Spleen (tissue), 11 donors: ENCODE measurements around the gene IFI27L2. TPM values are rescaled to one million over a fixed set of nuclear protein-coding genes. Genes with fewer than 3 reads are reported as not detected.

Source experiments
- DNase-seq: peaks from one replicate; pipeline ENCODE4 v3.0.0-alpha.2; 2020
- H3K27ac ChIP-seq, 8 donors: fragments of 200-600 bp; sonication (generic) in 7 of 8; 1 replicate in 4 of 8; 2 replicates in 4 of 8; pipeline versions ENCODE4 v1.5.0 to v1.8.0; 2016 to 2021; ENCODE audit warnings: inconsistent platforms in 4 of 8, mild to moderate bottlenecking in 4 of 8, moderate library complexity in 1 of 8
- H3K27me3 ChIP-seq, 7 donors: fragments of 200-600 bp; sonication (generic) in 6 of 7; replicated peaks in 1 of 7; 1 replicate in 4 of 7; 2 replicates in 3 of 7; pipeline versions ENCODE4 v1.5.0 to v1.8.0; 2016 to 2021; ENCODE audit warnings: inconsistent platforms in 3 of 7, mild to moderate bottlenecking in 1 of 7
- H3K36me3 ChIP-seq, 6 donors: fragments of 200-600 bp; sonication (generic) in 5 of 6; 1 replicate in 4 of 6; 2 replicates in 2 of 6; pipeline versions ENCODE4 v1.5.0 to v1.8.0; 2016 to 2021; ENCODE audit warnings: inconsistent platforms in 2 of 6
- H3K4me1 ChIP-seq, 6 donors: fragments of 200-600 bp; sonication (generic) in 5 of 6; 1 replicate in 3 of 6; 2 replicates in 3 of 6; pipeline versions ENCODE4 v1.5.0 to v1.8.0; 2016 to 2021; ENCODE audit warnings: inconsistent platforms in 3 of 6
- H3K4me3 ChIP-seq, 8 donors: fragments of 200-600 bp; sonication (generic) in 7 of 8; 1 replicate in 4 of 8; 2 replicates in 4 of 8; pipeline versions ENCODE4 v1.5.0 to v1.8.0; 2016 to 2021; ENCODE audit warnings: inconsistent platforms in 4 of 8, mild to moderate bottlenecking in 4 of 8, moderate library complexity in 2 of 8
- H3K9me3 ChIP-seq, 8 donors: fragments of 200-600 bp; sonication (generic) in 7 of 8; 1 replicate in 4 of 8; 2 replicates in 4 of 8; pipeline versions ENCODE4 v1.5.0 to v1.8.0; 2016 to 2021; ENCODE audit warnings: inconsistent platforms in 4 of 8
- POLR2A ChIP-seq, 3 donors: fragments of 450-650 bp; IDR thresholded peaks; one replicate each; pipeline ENCODE4 v1.5.1; 2017; ENCODE audit warnings: antibody characterized with exemption in 3 of 3, mild to moderate bottlenecking in 1 of 3
- POLR2AphosphoS5 ChIP-seq, 3 donors: sonication (generic); formaldehyde crosslinking; IDR thresholded peaks; one replicate each; pipeline ENCODE4 v1.5.1; 2017; ENCODE audit warnings: antibody characterized with exemption in 3 of 3
- WGBS, 5 donors: extraction: QIAGEN DNeasy Blood & Tissue Kit in 3 of 5; methylation state at CpG; one replicate each; pipeline versions ENCODE4 v1.1.5 to v1.1.7; 2013 to 2018; 5-methylcytosine and 5-hydroxymethylcytosine counted together
- intact Hi-C: fragments of 100-400 bp; cut with DNase I; formaldehyde crosslinking; loops from one replicate; pipeline ENCODE4 v1.15.0; 2023; ENCODE audit warnings: low total_unique reads
- polyA plus RNA-seq, 3 donors: library from polyadenylated mRNA; stranded (reverse); fragments of 200-250 nt; gene quantifications; one replicate each; pipeline ENCODE4 v1.2.1, GENCODE V29; 2013
- total RNA-seq, 7 donors: library from RNA; depleted of rRNA in 3 of 7; stranded (reverse); fragments of >200 nt in 3 of 7; fragmentation: NEBNext Ultra II Directional in 4 of 7; extraction: Animal tissue kit (Norgen Biotek cat#: 25700) in 4 of 7; gene quantifications; one replicate each; pipeline versions ENCODE4 v1.1.0 to v1.2.1, GENCODE V29; 2016 to 2021
- TF ChIP-seq, protein P1 (sequence below), 11 experiments: fragments of 200-600 bp in 7 of 11; fragments of 450-650 bp in 4 of 11; sonication (generic) in 4 of 11; IDR thresholded peaks in 8 of 11; conservative IDR thresholded peaks in 3 of 11; 1 replicate in 7 of 11; 2 replicates in 4 of 11; pipeline versions ENCODE4 v1.4.0 to v1.8.0; 2016 to 2021; ENCODE audit warnings: antibody characterized with exemption in 11 of 11, inconsistent platforms in 4 of 11, mild to moderate bottlenecking in 1 of 11
- donor health status: healthy with polysubstance abuse.
- donor health status: DM: no; HTN: no; CAD: no; lungs with moderate emphysema.
- donor health status: DM: no; HTN: no; CAD: no.
- donor health status: Bipolar disorder and iron deficiency.
- donor health status: healthy.
- donor health status: DM: no; HTN: no; CAD: no.
- donor health status: DM: yes; HTN: yes; CAD: no.

The IFI27L2 gene
- total and polyA plus RNA-seq, 10 donors, result 40.6 to 137 (median 75.5) TPM

DNA sequence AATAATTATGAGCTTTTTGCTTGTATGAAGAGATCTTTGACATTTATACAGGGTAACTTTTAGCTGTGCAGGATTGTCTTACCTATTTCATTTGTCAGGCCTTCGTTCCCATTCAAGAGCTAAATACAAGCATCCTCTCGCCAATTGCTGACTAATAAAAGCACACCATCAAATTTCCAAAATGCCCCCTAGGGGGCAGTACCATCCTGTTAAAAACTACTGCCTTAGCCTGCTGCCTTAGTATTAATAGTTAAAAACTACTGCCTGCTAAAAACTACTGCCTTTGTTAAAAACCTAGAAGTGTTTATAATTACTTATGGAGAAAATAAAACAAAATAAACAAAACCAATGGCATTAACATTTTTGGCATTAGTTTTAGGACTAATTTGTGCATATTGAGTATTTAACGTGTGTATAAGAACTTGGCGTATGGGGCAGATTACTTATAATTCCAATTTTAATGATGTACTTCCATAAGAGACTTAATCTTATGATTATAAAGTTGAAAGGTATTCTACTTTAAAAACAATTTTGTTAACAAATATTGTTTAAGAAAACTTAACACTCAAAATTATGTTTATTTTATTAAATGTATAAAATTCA lies 3.0 kb upstream of the IFI27L2 start:
- DNase-seq, result no peak
- peaks cover 0 to 10% (median 0%) of the 10 kb centered on the region in 7 donors for H3K27me3 ChIP-seq
- peaks cover 3 to 38% (median 17%) of the 10 kb centered on the region in 6 donors for H3K4me1 ChIP-seq
- peaks cover 0 to 7% (median 0%) of the 10 kb centered on the region in 6 donors for H3K36me3 ChIP-seq
- TF ChIP-seq POLR2A (IDR thresholded peaks at IDR 0.05) (no peak), POLR2AphosphoS5 (IDR thresholded peaks at IDR 0.05) (no peak)
- TF ChIP-seq, protein P1, sequence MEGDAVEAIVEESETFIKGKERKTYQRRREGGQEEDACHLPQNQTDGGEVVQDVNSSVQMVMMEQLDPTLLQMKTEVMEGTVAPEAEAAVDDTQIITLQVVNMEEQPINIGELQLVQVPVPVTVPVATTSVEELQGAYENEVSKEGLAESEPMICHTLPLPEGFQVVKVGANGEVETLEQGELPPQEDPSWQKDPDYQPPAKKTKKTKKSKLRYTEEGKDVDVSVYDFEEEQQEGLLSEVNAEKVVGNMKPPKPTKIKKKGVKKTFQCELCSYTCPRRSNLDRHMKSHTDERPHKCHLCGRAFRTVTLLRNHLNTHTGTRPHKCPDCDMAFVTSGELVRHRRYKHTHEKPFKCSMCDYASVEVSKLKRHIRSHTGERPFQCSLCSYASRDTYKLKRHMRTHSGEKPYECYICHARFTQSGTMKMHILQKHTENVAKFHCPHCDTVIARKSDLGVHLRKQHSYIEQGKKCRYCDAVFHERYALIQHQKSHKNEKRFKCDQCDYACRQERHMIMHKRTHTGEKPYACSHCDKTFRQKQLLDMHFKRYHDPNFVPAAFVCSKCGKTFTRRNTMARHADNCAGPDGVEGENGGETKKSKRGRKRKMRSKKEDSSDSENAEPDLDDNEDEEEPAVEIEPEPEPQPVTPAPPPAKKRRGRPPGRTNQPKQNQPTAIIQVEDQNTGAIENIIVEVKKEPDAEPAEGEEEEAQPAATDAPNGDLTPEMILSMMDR (IDR thresholded peaks at IDR 0.05 in 8 of 11, conservative IDR thresholded peaks at IDR 0.05 in 3 of 11), result peak; percentile 7 to 85 (median 66)
- H3K4me3 ChIP-seq, result no peak overlapping the region
- H3K27ac ChIP-seq, result no peak overlapping the region
- 41 to 49% (median 47%) methylated on average over 4 of the region's 4 CpGs for WGBS, 5 donors
- peaks cover 0 to 13% (median 9%) of the 10 kb centered on the region in 8 donors for H3K9me3 ChIP-seq
- intact Hi-C loops, result no loop called here

DNA sequence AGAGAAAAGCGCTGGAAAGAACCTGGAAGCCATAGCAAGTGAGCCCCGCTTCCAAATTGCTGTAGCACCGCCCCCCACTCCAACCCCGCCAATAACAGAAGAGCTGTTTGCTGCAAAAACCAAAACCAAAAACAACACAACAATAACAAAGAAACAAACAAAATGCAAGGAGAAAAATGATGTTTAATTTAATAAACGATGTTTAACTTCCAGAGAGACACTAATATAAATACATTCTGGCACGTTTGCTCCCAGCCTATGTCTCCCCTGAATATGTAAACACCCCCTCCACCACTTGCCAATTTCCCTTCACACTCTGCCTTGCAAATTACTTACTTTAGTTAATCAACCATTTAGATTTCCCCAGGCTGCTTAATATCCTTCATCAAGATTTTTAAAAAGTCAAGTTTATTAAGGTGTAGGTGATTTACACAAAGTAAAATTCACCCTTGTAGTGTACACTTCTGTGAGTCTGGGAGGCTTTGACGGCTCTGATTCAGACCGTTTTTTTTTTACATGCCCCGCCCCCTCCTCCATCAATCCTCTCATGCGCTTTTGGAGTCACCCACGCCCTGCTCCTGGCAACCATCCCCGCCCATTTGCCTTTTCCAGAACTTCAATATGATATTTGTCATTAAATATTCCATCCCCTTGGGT lies 482 bp upstream of the IFI27L2 start:
- H3K4me3 ChIP-seq, result peak overlapping the region; percentile 39 to 74 (median 54)
- TF ChIP-seq POLR2A (IDR thresholded peaks at IDR 0.05) (no peak), POLR2AphosphoS5 (IDR thresholded peaks at IDR 0.05) (no peak)
- TF ChIP-seq, protein P1 (IDR thresholded peaks at IDR 0.05 in 8 of 11, conservative IDR thresholded peaks at IDR 0.05 in 3 of 11), result peak in 1 of 11 experiments; percentile 9
- 0 to 1% (median 1%) methylated on average over 11 to 12 of the region's 12 CpGs for WGBS, 5 donors
- peaks cover 0 to 10% (median 0%) of the 10 kb centered on the region in 7 donors for H3K27me3 ChIP-seq
- no peak for DNase-seq
- H3K36me3 ChIP-seq, result peaks cover 0 to 16% (median 0%) of the 10 kb centered on the region in 6 donors
- intact Hi-C loops, result no loop called here
- peak overlapping the region; percentile 53 to 87 (median 83) for H3K27ac ChIP-seq
- H3K4me1 ChIP-seq, result peaks cover 3 to 31% (median 14%) of the 10 kb centered on the region in 6 donors
- H3K9me3 ChIP-seq, result no peaks in the 10 kb centered on the region

- H3K4me3 ChIP-seq, result peak overlapping the region in 2 of 8 donors; percentile 57 to 74
- peaks cover 0 to 16% (median 0%) of the 10 kb centered on the region in 6 donors for H3K36me3 ChIP-seq
- TF ChIP-seq POLR2A (IDR thresholded peaks at IDR 0.05) (no peak), POLR2AphosphoS5 (IDR thresholded peaks at IDR 0.05) (no peak)
- TF ChIP-seq, protein P1 (IDR thresholded peaks at IDR 0.05 in 8 of 11, conservative IDR thresholded peaks at IDR 0.05 in 3 of 11), result no peak
- WGBS, 5 donors, result 89 to 95% (median 92%) methylated on average over 11 to 14 of the region's 14 CpGs
- H3K27me3 ChIP-seq, result peaks cover 0 to 7% (median 0%) of the 10 kb centered on the region in 7 donors
- H3K9me3 ChIP-seq, result no peaks in the 10 kb centered on the region
- H3K4me1 ChIP-seq, result peaks cover 3 to 31% (median 14%) of the 10 kb centered on the region in 6 donors
- H3K27ac ChIP-seq, result peak overlapping the region in 4 of 8 donors; percentile 82 to 87 (median 85)
- intact Hi-C loops, result no loop called here
- no peak for DNase-seq
Measured at GRCh38 chr14:94128216-94128839, 1.1 kb downstream of the IFI27L2 start.
